GM12878 (cell line): ENCODE results near the gene MIF. TPM values are rescaled to one million over a fixed set of nuclear protein-coding genes. Genes with fewer than 3 reads are reported as not detected.
"Not testable (repeated sequence)": the region's sequence is repeated elsewhere in the genome, so short reads cannot be mapped to it uniquely, and the experiment has no call there.

Experiments
- ATAC-seq: fragments of 200-7000 bp; cut with Tn5 transposase; 3 replicates; pipeline ENCODE4 v1.9.1; 2020; ENCODE audit warnings: mild to moderate bottlenecking, moderate library complexity
- BruUV-seq: library from RNA; stranded (reverse); fragments of 400-500 nt; replicated peaks from 2 replicates; lab custom pipeline; 2021; lab: Mats Ljungman, UMichigan
- CTCF ChIA-PET: fragments of 300-600 bp; sonication (Branson Sonifier 250); formaldehyde crosslinking; extraction: SDS; loops from one replicate; lab custom pipeline; 2021; ENCODE audit warnings: inconsistent platforms; lab: Yijun Ruan, JAX
- POLR2A ChIA-PET: fragments of 350-600 bp; formaldehyde crosslinking; extraction: SDS; loops from one replicate; lab custom pipeline; 2021; ENCODE audit warnings: inconsistent platforms; lab: Charles Lee
- RAD21 ChIA-PET: fragments of 300-600 bp; sonication (Branson Sonifier 250); formaldehyde crosslinking; loops from one replicate; lab custom pipeline; 2023; ENCODE audit warnings: antibody characterized with exemption; ENCODE audit not compliant: unreplicated experiment; lab: Charles Lee
- SMC1A ChIA-PET: fragments of 300-600 bp; sonication (Branson Sonifier 250); formaldehyde crosslinking; loops from one replicate; lab custom pipeline; 2023; ENCODE audit not compliant: unreplicated experiment, uncharacterized antibody; lab: Charles Lee
- DNase-seq: peaks from one replicate; pipeline ENCODE4 v3.0.0-alpha.2; 2011; ENCODE audit warnings: low read depth, low spot score
- FAIRE-seq: peaks from 3 replicates; lab custom pipeline; 2011; peaks lifted over from hg19 to GRCh38; lab: Jason Lieb, UNC
- H2AFZ ChIP-seq: 2 replicates; pipeline ENCODE4 v1.6.0; 2011; ENCODE audit warnings: low read depth, low read length, control low read depth; ENCODE audit not compliant: control insufficient read depth
- H3K27ac ChIP-seq: 2 replicates; pipeline ENCODE4 v1.5.1; 2011; ENCODE audit warnings: control low read depth; ENCODE audit not compliant: control insufficient read depth, insufficient read depth
- H3K27me3 ChIP-seq, 2 experiments: replicated peaks in 1 of 2; 2 replicates each; pipeline versions ENCODE4 v1.6.0 to v1.6.1; 2011; ENCODE audit warnings: low read length in 1 of 2; ENCODE audit not compliant: control insufficient read depth in 2 of 2, insufficient read depth in 2 of 2
- H3K36me3 ChIP-seq, 2 experiments: 2 replicates each; pipeline ENCODE4 v1.5.1; 2011; ENCODE audit warnings: low read length in 1 of 2; ENCODE audit not compliant: control insufficient read depth in 2 of 2, insufficient read depth in 2 of 2
- H3K4me1 ChIP-seq: 2 replicates; pipeline ENCODE4 v1.6.1; 2011; ENCODE audit warnings: mild to moderate bottlenecking, low read length, moderate library complexity, mixed read lengths; ENCODE audit not compliant: control insufficient read depth, insufficient read depth
- H3K4me2 ChIP-seq: 2 replicates; pipeline ENCODE4 v1.6.0; 2011; ENCODE audit warnings: control low read depth; ENCODE audit not compliant: control insufficient read depth, insufficient read depth
- H3K4me3 ChIP-seq: fragments of 200-600 bp; sonication (generic); 2 replicates; pipeline ENCODE4 v1.5.1; 2016
- H3K79me2 ChIP-seq: 2 replicates; pipeline ENCODE4 v1.6.0; 2011; ENCODE audit warnings: low read length; ENCODE audit not compliant: control insufficient read depth, insufficient read depth
- H3K9ac ChIP-seq: 2 replicates; pipeline ENCODE4 v1.8.0; 2011; ENCODE audit warnings: low read length, control low read depth, mixed read lengths; ENCODE audit not compliant: control insufficient read depth, insufficient read depth
- H3K9me3 ChIP-seq: replicated peaks from 3 replicates; pipeline ENCODE4 v1.5.1; 2011; ENCODE audit warnings: mild to moderate bottlenecking, low read length; ENCODE audit not compliant: control insufficient read depth, insufficient read depth
- H4K20me1 ChIP-seq: 2 replicates; pipeline ENCODE4 v1.6.0; 2011; ENCODE audit not compliant: control insufficient read depth, insufficient read depth
- ZNF24 ChIP-seq: fragments of 450-650 bp; IDR thresholded peaks from 2 replicates; pipeline ENCODE4 v1.6.1; 2017; ENCODE audit warnings: antibody characterized with exemption, mild to moderate bottlenecking
- WGBS: methylation state at CpG from one replicate; pipeline ENCODE4 v1.1.6; 2016; ENCODE audit warnings: low lambda C conversion rate; ENCODE audit not compliant: insufficient replicate concordance, insufficient coverage; ENCODE audit errors: missing lambda C conversion rate; 5-methylcytosine and 5-hydroxymethylcytosine counted together
- in situ Hi-C: fragments of 300-500 bp; cut with MboI; formaldehyde crosslinking; loops from 9 replicates; pipeline ENCODE4 v1.14.3; 2018; ENCODE audit warnings: mixed read lengths
- intact Hi-C: fragments of 100-400 bp; cut with micrococcal nuclease; formaldehyde crosslinking; loops from one replicate; pipeline ENCODE4 v1.14.2; 2022; ENCODE audit not compliant: unreplicated experiment
- polyA plus RNA-seq, 11 experiments: library from polyadenylated mRNA; depleted of rRNA in 4 of 11; unstranded in 6 of 11; stranded (reverse) in 5 of 11; fragments of >200 nt; fragmentation: Nextera tagmentation in 4 of 11; fragmentation: Illumina TruSeq in 1 of 11; extraction: Ambion mirVana in 4 of 11; extraction: Trizol in 1 of 11; gene quantifications; 1 replicate in 1 of 11; 2 replicates in 10 of 11; pipeline versions ENCODE4 v1.2.1 to v1.2.3, GENCODE V29; 2011 to 2016; ENCODE audit warnings: inconsistent platforms in 2 of 11, missing spikeins in 2 of 11, low read depth in 1 of 11
- total RNA-seq, 4 experiments: library from RNA; depleted of rRNA in 3 of 4; stranded (reverse); fragments of >200 nt in 3 of 4; fragmentation: Illumina TruSeq in 1 of 4; extraction: Trizol in 1 of 4; gene quantifications; 2 replicates each; pipeline versions ENCODE4 v1.2.1 to v1.2.3, GENCODE V29; 2013 to 2021
- TF ChIP-seq, protein P1 (sequence below): fragments of 450-650 bp; conservative IDR thresholded peaks from 2 replicates; pipeline ENCODE4 v1.6.1; 2017; ENCODE audit warnings: mild to moderate bottlenecking, moderate library complexity

Gene MIF
- total and polyA plus RNA-seq, 10 of the 15 experiments (the other 5 are each of a cell fraction or from before 2014, with no cell fraction given), result 37.7 to 2,972 (median 766) TPM

DNA sequence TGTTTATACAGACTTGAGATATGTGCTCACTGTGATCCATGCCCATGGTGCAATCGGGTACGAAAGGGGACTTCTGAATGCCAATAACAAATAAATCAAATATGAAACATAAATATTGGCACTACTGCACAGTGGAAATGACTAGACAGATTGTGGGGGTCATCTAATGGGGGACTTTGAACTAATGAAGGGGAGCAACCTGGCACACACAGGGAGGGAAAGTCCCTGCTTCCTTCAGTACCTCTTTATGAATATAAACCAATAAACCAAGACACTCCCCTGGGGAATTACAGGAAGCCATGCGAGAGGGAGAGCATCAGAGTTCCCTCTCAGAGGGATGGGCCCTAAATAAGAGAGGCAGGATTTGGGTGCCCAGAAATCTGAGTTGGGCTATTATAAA lies 21.1 kb downstream of the MIF start (continued):
- TF ChIP-seq, protein P1, sequence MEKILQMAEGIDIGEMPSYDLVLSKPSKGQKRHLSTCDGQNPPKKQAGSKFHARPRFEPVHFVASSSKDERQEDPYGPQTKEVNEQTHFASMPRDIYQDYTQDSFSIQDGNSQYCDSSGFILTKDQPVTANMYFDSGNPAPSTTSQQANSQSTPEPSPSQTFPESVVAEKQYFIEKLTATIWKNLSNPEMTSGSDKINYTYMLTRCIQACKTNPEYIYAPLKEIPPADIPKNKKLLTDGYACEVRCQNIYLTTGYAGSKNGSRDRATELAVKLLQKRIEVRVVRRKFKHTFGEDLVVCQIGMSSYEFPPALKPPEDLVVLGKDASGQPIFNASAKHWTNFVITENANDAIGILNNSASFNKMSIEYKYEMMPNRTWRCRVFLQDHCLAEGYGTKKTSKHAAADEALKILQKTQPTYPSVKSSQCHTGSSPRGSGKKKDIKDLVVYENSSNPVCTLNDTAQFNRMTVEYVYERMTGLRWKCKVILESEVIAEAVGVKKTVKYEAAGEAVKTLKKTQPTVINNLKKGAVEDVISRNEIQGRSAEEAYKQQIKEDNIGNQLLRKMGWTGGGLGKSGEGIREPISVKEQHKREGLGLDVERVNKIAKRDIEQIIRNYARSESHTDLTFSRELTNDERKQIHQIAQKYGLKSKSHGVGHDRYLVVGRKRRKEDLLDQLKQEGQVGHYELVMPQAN, result no peak
- TF ChIP-seq ZNF24, result peak; percentile 82

DNA sequence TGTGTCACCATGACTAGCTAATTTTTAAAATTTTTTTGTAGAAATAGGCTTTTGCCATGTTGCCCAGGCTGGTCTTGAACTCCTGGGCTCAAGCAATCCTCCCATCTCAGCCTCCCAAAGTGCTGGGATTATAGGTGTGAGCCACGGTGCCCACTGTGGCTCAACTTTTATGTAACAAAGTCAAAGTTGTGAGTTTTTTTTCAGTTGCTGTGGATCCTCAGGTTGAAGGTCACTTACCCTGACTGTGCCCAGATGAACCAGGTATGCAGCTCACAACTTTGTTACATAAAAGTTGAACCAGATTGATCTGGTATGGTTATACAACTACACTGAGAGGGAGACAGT lies 26.1 kb downstream of the MIF start:
- RAD21 ChIA-PET, H3K4me3 ChIP-seq, SMC1A ChIA-PET, H3K9me3 ChIP-seq, BruUV-seq, H3K9ac ChIP-seq, intact Hi-C loops, H3K27me3 ChIP-seq, H2AFZ ChIP-seq, in situ Hi-C loops, FAIRE-seq, H3K4me1 ChIP-seq, H3K79me2 ChIP-seq, H4K20me1 ChIP-seq, DNase-seq, H3K4me2 ChIP-seq, H3K27ac ChIP-seq, ATAC-seq: not testable (repeated sequence)
- 67% methylated on average over 1 of the region's 1 CpG for WGBS
- ChIA-PET CTCF (interaction anchor here (1.2 kb wide), 2 partner anchors 21 to 61 kb away, joined by 3 to 5 read pairs; no protein-coding TSS in a partner anchor), POLR2A (interaction anchor here (0.6 kb wide), 2 partner anchors 56 to 552 kb away, joined by 4 read pairs; no protein-coding TSS in a partner anchor)
- peaks cover 0 to 24% of the 10 kb centered on the region in 2 experiments; a peak in 3 of 4 replicates for H3K36me3 ChIP-seq

GRCh38 chr22:23921586-23922201 lies 27.5 kb downstream of the MIF start:
- FAIRE-seq, ATAC-seq, in situ Hi-C loops, RAD21 ChIA-PET, H3K4me1 ChIP-seq, H3K9ac ChIP-seq, SMC1A ChIA-PET, H3K4me3 ChIP-seq, H3K27me3 ChIP-seq, BruUV-seq, H4K20me1 ChIP-seq, H3K27ac ChIP-seq, H3K9me3 ChIP-seq, intact Hi-C loops, H2AFZ ChIP-seq, DNase-seq, H3K4me2 ChIP-seq, H3K79me2 ChIP-seq: not testable (repeated sequence)
- H3K36me3 ChIP-seq, result peaks cover 3 to 27% of the 10 kb centered on the region in 2 experiments
- 98% methylated on average over 13 of the region's 13 CpGs for WGBS
- ChIA-PET CTCF (interaction anchor here (1.0 to 1.2 kb wide), 2 partner anchors 27 to 63 kb away, joined by 4 to 5 read pairs; partner anchors contain the start of gene MIF), POLR2A (interaction anchor here (0.7 to 1.7 kb wide), 3 partner anchors 8 to 172 kb away, joined by 3 to 4 read pairs (median 4); partner anchors contain the start of gene MIF)
